HEK293 (cell line): Measurements from ENCODE around the gene GIT1.

Experiments used
- CTCF ChIP-seq: fragments of 450-650 bp; formaldehyde crosslinking; IDR thresholded peaks from 2 replicates; pipeline ENCODE4 v1.5.1; 2016; ENCODE audit warnings: missing biosample characterization, missing genetic modification characterization
- ELK4 ChIP-seq: IDR thresholded peaks from 2 replicates; pipeline ENCODE4 v1.6.1; 2011; ENCODE audit warnings: mild to moderate bottlenecking, low read depth, low read length, borderline replicate concordance
- GLI4 ChIP-seq: fragments of 450-650 bp; formaldehyde crosslinking; IDR thresholded peaks from 2 replicates; pipeline ENCODE4 v1.5.1; 2016; ENCODE audit warnings: missing biosample characterization, missing genetic modification characterization
- KLF10 ChIP-seq: fragments of 450-650 bp; IDR thresholded peaks from 2 replicates; pipeline ENCODE4 v1.5.1; 2018; ENCODE audit warnings: missing biosample characterization, mild to moderate bottlenecking, missing genetic modification characterization
- ZNF580 ChIP-seq: fragments of 450-650 bp; formaldehyde crosslinking; IDR thresholded peaks from 2 replicates; pipeline ENCODE4 v1.5.1; 2016; ENCODE audit warnings: missing biosample characterization, missing genetic modification characterization
- ZNF629 ChIP-seq: fragments of 450-650 bp; formaldehyde crosslinking; IDR thresholded peaks from 2 replicates; pipeline ENCODE4 v1.5.1; 2017; ENCODE audit warnings: missing biosample characterization, missing genetic modification characterization
- ZNF639 ChIP-seq: fragments of 450-650 bp; formaldehyde crosslinking; IDR thresholded peaks from 2 replicates; pipeline ENCODE4 v1.5.1; 2016; ENCODE audit warnings: missing biosample characterization, missing genetic modification characterization
- ZNF664 ChIP-seq: fragments of 450-650 bp; formaldehyde crosslinking; IDR thresholded peaks from 2 replicates; pipeline ENCODE4 v1.5.1; 2016; ENCODE audit warnings: missing biosample characterization, missing genetic modification characterization
- ZNF747 ChIP-seq: fragments of 450-650 bp; formaldehyde crosslinking; IDR thresholded peaks from 2 replicates; pipeline ENCODE4 v1.5.1; 2016; ENCODE audit warnings: missing biosample characterization, missing genetic modification characterization
- ZNF768 ChIP-seq: fragments of 450-650 bp; formaldehyde crosslinking; IDR thresholded peaks from 2 replicates; pipeline ENCODE4 v1.5.1; 2018; ENCODE audit warnings: missing biosample characterization, mild to moderate bottlenecking, missing genetic modification characterization

GRCh38 chr17:29617481-29618271 is 28.2 kb upstream of the GIT1 start:
- TF ChIP-seq ZNF639 (tag by site-specific recombination), result no peak
- no peak for TF ChIP-seq CTCF
- no peak for TF ChIP-seq ZNF664 (tag by site-specific recombination)
- no peak for TF ChIP-seq KLF10 (tag by site-specific recombination)
- no peak for TF ChIP-seq ELK4
- no peak for TF ChIP-seq GLI4 (tag by site-specific recombination)
- TF ChIP-seq ZNF768, result no peak
- no peak for TF ChIP-seq ZNF629 (tag by site-specific recombination)
- no peak for TF ChIP-seq ZNF580
- no peak for TF ChIP-seq ZNF747
